ENCODE results near the gene PIN1.

Gene PIN1

DNA sequence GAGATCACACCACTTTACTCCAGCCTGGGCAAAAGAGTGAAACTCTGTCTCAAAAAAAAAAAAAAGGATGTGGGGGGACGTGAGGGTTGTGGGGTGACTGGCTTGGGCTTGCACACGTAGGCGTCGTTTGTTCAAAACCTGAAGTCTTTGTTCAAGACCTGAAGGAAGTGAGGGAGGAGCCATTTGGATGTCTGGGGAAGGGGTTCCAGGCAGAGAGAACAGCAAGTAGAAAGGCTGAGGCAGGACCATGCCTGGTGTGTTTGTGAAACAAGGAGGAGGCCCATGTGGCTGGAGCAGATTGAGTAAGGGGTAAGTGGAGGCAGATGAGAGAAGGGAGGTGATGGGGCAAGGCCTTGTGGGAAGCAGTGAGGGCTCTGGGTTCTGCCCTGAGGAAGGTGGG, 27.8 kb downstream of the PIN1 start:
- DNase-seq (ENCODE audit: low spot score) = no peak
- in situ Hi-C loops (cut with MboI; ENCODE audit: low sequenced_read_pairs, unreplicated experiment) = no loop called here
- TF ChIP-seq, protein P1, sequence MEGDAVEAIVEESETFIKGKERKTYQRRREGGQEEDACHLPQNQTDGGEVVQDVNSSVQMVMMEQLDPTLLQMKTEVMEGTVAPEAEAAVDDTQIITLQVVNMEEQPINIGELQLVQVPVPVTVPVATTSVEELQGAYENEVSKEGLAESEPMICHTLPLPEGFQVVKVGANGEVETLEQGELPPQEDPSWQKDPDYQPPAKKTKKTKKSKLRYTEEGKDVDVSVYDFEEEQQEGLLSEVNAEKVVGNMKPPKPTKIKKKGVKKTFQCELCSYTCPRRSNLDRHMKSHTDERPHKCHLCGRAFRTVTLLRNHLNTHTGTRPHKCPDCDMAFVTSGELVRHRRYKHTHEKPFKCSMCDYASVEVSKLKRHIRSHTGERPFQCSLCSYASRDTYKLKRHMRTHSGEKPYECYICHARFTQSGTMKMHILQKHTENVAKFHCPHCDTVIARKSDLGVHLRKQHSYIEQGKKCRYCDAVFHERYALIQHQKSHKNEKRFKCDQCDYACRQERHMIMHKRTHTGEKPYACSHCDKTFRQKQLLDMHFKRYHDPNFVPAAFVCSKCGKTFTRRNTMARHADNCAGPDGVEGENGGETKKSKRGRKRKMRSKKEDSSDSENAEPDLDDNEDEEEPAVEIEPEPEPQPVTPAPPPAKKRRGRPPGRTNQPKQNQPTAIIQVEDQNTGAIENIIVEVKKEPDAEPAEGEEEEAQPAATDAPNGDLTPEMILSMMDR (IDR thresholded peaks at IDR 0.05; ENCODE audit: borderline replicate concordance, control extremely low read depth, extremely low read depth, insufficient read depth, missing control alignments) = no peak

DNA sequence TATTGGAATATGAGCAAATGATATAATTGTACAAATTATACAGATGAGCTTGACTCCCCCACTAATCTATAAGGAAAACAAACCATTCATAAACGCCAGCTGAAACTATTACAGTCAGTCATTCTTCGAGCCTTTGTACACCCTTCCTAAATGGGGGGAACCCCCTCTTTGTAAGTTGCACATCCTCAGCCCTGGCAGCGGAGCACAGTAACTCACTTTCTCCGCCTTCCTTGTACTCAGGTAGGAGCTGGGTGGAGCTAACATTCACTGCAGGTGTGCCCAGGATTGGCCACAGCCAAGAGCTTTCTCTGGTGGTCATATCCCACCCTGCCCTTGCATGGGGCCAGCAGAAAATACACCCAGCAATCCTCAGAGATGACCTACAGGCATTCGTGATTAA, 28.6 kb downstream of the PIN1 start:
- no peak for DNase-seq (ENCODE audit: low spot score)
- in situ Hi-C loops (cut with MboI; ENCODE audit: low sequenced_read_pairs, unreplicated experiment) = no loop called here
- TF ChIP-seq, protein P1 (IDR thresholded peaks at IDR 0.05; ENCODE audit: borderline replicate concordance, control extremely low read depth, extremely low read depth, insufficient read depth, missing control alignments) = no peak

GRCh38 chr19:9865732-9866501, 30.8 kb downstream of the PIN1 start:
- in situ Hi-C loops (cut with MboI; ENCODE audit: low sequenced_read_pairs, unreplicated experiment) = no loop called here
- DNase-seq (ENCODE audit: low spot score) = no peak

DNA sequence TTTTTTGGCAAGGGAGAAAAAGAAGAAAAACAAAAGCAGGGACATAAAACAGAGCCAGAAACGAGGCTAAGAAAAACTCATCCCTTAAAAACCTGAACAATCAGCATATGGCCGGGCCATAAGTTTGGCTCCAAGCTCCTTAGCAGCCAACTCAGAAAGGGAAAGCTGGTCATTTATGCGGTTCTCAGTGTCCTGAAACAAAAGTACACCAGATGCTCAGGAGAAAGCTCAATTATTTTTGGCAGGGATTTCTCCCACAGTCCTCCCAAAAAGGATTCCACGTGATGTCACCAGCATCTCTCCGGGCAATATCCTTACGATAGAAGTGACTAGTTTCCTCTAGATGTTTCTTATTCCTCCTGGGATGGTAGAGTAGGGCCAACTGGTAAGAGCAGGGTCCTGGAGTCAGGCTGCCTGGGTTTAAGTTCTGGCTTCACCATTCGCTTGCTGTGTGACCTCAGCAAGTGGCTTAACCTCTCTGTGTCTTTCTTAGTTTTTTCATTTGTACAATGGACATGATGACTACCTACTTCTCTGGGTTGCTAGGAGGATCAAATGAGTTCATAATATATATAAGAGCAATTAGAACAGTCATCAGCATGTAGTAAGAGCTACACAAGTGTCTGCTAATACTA, 34.0 kb downstream of the PIN1 start:
- no peak for DNase-seq (ENCODE audit: low spot score)
- TF ChIP-seq, protein P1 (IDR thresholded peaks at IDR 0.05; ENCODE audit: borderline replicate concordance, control extremely low read depth, extremely low read depth, insufficient read depth, missing control alignments) = no peak
- in situ Hi-C loops (cut with MboI; ENCODE audit: low sequenced_read_pairs, unreplicated experiment) = no loop called here

More at GRCh38 chr19:9865732-9866501, 30.8 kb downstream of the PIN1 start:
- TF ChIP-seq, protein P1 (IDR thresholded peaks at IDR 0.05; ENCODE audit: borderline replicate concordance, control extremely low read depth, extremely low read depth, insufficient read depth, missing control alignments) = no peak

DNA sequence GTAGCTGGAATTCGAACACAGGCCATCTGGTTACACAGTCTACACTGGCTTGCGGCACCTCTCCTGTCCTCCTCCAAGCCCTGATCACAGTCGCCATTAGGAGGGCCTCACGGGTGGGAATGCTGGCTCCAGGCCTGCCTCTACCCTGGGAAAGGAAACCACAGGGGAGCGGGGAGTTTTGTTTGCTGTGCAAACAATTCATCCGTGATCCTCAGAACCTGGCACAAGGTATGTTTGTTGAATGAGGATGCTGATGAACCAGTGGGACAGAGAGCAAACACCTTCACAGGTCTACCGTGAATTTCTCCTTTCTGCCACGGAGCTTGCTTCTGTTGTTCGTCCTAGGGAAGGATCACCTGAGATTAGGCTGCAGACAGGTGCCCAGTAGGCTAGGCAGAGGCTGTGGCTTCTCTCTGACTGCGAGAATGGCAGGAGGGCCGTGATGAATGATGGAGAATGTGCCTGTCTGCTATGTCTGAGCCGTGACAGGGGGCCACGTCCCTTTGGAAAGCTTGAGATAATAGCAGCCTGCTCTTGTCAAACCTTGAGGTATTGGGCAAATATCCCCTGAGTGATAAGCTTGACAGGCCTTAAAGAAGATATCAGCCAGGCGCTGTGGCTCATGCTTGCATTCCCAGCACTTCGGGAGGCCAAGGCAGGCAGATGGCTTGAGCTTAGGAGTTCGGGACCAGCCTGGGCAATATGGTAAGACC, 36.7 kb downstream of the PIN1 start:
- TF ChIP-seq, protein P1 (IDR thresholded peaks at IDR 0.05; ENCODE audit: borderline replicate concordance, control extremely low read depth, extremely low read depth, insufficient read depth, missing control alignments) = no peak
- in situ Hi-C loops (cut with MboI; ENCODE audit: low sequenced_read_pairs, unreplicated experiment) = no loop called here
- no peak for DNase-seq (ENCODE audit: low spot score)

GRCh38 chr19:9872618-9873242, 37.6 kb downstream of the PIN1 start:
- TF ChIP-seq, protein P1 (IDR thresholded peaks at IDR 0.05; ENCODE audit: borderline replicate concordance, control extremely low read depth, extremely low read depth, insufficient read depth, missing control alignments) = no peak
- in situ Hi-C loops (cut with MboI; ENCODE audit: low sequenced_read_pairs, unreplicated experiment) = no loop called here
- no peak for DNase-seq (ENCODE audit: low spot score)

Data from GM13976 (cell line).